HepG2 (cell line): ENCODE measurements around the gene GABARAPL2. TPM values are rescaled to one million over a fixed set of nuclear protein-coding genes. Genes with fewer than 3 reads are reported as not detected.

ENCODE experiments used
- ATF2 ChIP-seq: sonication (generic); formaldehyde crosslinking; IDR thresholded peaks from 2 replicates; pipeline ENCODE4 v1.4.0; 2020; ENCODE audit warnings: missing genetic modification reagents
- FOXO1 ChIP-seq: sonication (generic); formaldehyde crosslinking; IDR thresholded peaks from 2 replicates; pipeline ENCODE4 v1.4.0; 2020; ENCODE audit warnings: missing genetic modification reagents
- HINFP ChIP-seq: sonication (generic); formaldehyde crosslinking; IDR thresholded peaks from 2 replicates; pipeline ENCODE4 v1.4.0; 2020; ENCODE audit warnings: low read depth, mild to moderate bottlenecking, missing genetic modification reagents
- HOXA3 ChIP-seq: sonication (generic); formaldehyde crosslinking; IDR thresholded peaks from 2 replicates; pipeline ENCODE4 v1.5.0; 2020; ENCODE audit warnings: missing genetic modification reagents
- MBNL3 ChIP-seq: fragments of 250-450 bp; sonication (Bioruptor Pico); conservative IDR thresholded peaks from 2 replicates; pipeline ENCODE4 v1.8.0; 2022; ENCODE audit warnings: mild to moderate bottlenecking, inconsistent platforms
- THRA ChIP-seq: sonication (generic); formaldehyde crosslinking; IDR thresholded peaks from 2 replicates; pipeline ENCODE4 v1.4.0; 2020; ENCODE audit warnings: missing genetic modification reagents, borderline replicate concordance
- TMF1 ChIP-seq: sonication (generic); formaldehyde crosslinking; IDR thresholded peaks from 2 replicates; pipeline ENCODE4 v1.8.1; 2022; ENCODE audit warnings: low read depth, missing genetic modification reagents
- UBTF ChIP-seq: sonication (generic); formaldehyde crosslinking; IDR thresholded peaks from 2 replicates; pipeline ENCODE4 v1.4.0; 2020; ENCODE audit warnings: mild to moderate bottlenecking, missing genetic modification reagents
- ZFP1 ChIP-seq: IDR thresholded peaks from 2 replicates; pipeline ENCODE4 v1.6.1; 2016
- ZHX2 ChIP-seq, 2 experiments: sonication (generic) in 1 of 2; formaldehyde crosslinking in 1 of 2; IDR thresholded peaks; 2 replicates each; pipeline versions ENCODE4 v1.6.1 to v1.9.0; 2014 to 2022; ENCODE audit warnings: antibody characterized with exemption in 1 of 2, borderline replicate concordance in 1 of 2, inconsistent platforms in 1 of 2, low read depth in 1 of 2, missing genetic modification reagents in 1 of 2
- ZNF558 ChIP-seq: sonication (generic); formaldehyde crosslinking; IDR thresholded peaks from 2 replicates; pipeline ENCODE4 v1.9.0; 2022; ENCODE audit warnings: mild to moderate bottlenecking, missing genetic modification reagents, borderline replicate concordance
- polyA plus RNA-seq, 8 experiments: library from polyadenylated mRNA; depleted of rRNA in 3 of 8; stranded (reverse) in 7 of 8; unstranded in 1 of 8; fragments of >200 nt; fragmentation: Illumina TruSeq in 4 of 8; extraction: Trizol in 4 of 8; gene quantifications; 2 replicates each; pipeline versions ENCODE4 v1.2.1 to v1.2.3, GENCODE V29; 2011 to 2016; ENCODE audit warnings: low read depth in 4 of 8, missing spikeins in 1 of 8, mixed read lengths in 1 of 8; ENCODE audit not compliant: insufficient read depth in 1 of 8
- total RNA-seq, 5 experiments: library from RNA; depleted of rRNA; stranded (reverse); fragments of >200 nt; fragmentation: Illumina TruSeq; extraction: Trizol; gene quantifications; 2 replicates each; pipeline ENCODE4 v1.2.3, GENCODE V29; 2016; ENCODE audit warnings: low read depth in 1 of 5

Gene GABARAPL2
- total and polyA plus RNA-seq, 2 of the 13 experiments (the other 11 are each of a cell fraction or from before 2014, with no cell fraction given), result 76.4 to 83.0 TPM

GRCh38 chr16:75622761-75623605 lies 56.8 kb downstream of the GABARAPL2 start, which contains the start of gene ADAT1 (continued):
- TF ChIP-seq ZHX2 (IDR thresholded peaks at IDR 0.05; ENCODE audit: low read depth), result peak; percentile 97
- no peak for TF ChIP-seq ZHX2 (CRISPR knock-in tag; IDR thresholded peaks at IDR 0.05; ENCODE audit: borderline replicate concordance)
- peak; percentile 98 for TF ChIP-seq HOXA3 (CRISPR knock-in tag)
- TF ChIP-seq UBTF (CRISPR knock-in tag), result peak; percentile 61
- TF ChIP-seq ATF2 (CRISPR knock-in tag), result peak; percentile 88
- peak; percentile 85 for TF ChIP-seq HINFP
- TF ChIP-seq TMF1 (CRISPR knock-in tag), result 0 out of 2 replicates have a peak, but pooled peaks have one; percentile 29
- TF ChIP-seq ZNF558 (CRISPR knock-in tag), result no peak
- TF ChIP-seq FOXO1, result 0 out of 2 replicates have a peak, but pooled peaks have one; percentile 12
- TF ChIP-seq MBNL3 (CRISPR knock-in tag), result no peak
- TF ChIP-seq ZFP1 (CRISPR knock-in tag), result no peak
- peak; percentile 44; the same call in 1 of the 2 replicates for TF ChIP-seq THRA (CRISPR knock-in tag)
